Right ventricle myocardium inferior (tissue), 1 donor: ENCODE measurements around the gene PRDM12. TPM values are rescaled to one million over a fixed set of nuclear protein-coding genes. Genes with fewer than 3 reads are reported as not detected.

Experiments used
- ATAC-seq: fragments of 200-7000 bp; cut with Tn5 transposase; one replicate; pipeline ENCODE4 v1.9.1; 2020; ENCODE audit warnings: mild to moderate bottlenecking, moderate library complexity
- DNase-seq: peaks from one replicate; pipeline ENCODE4 v3.0.0; 2021; ENCODE audit errors: missing footprints
- intact Hi-C: fragments of 100-400 bp; cut with DNase I; formaldehyde crosslinking; loops from one replicate; pipeline ENCODE4 v1.11.0; 2022
- total RNA-seq: library from RNA; stranded (reverse); fragmentation: NEBNext Ultra II Directional; extraction: Animal tissue kit (Norgen Biotek cat#: 25700); gene quantifications from one replicate; pipeline ENCODE4 v1.2.1, GENCODE V29; 2021
- donor health status: DM: no; HTN: yes; CAD: no; lungs with severe emphysema.

PRDM12 gene
- total RNA-seq, 1 donor from 2014 or later: not detected

GRCh38 chr9:130661451-130662098 is 2.8 kb upstream of the PRDM12 start:
- intact Hi-C loops: no loop called here
- peak; percentile 59 for DNase-seq
- ATAC-seq: no peak

- DNase-seq (peak; percentile 44), ATAC-seq (no peak)
- intact Hi-C loops: no loop called here
Observed at GRCh38 chr9:130662099-130662969, 2.1 kb upstream of the PRDM12 start.

DNA sequence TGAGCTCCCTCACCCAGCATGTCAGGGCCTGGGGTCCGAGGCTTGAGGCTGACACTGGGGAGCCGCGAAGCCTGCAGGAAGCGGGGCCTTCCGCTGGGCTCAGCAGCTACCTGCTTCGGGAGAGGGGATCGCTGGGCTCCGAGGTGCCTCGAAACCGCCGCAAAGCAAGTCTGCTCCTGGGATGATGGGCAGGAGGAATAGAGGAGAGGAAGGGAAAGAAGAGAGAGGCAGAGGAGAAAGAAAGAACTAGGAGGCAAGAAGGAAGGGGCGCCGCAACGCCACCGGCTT is 1.5 kb upstream of the PRDM12 start:
- no peak for DNase-seq
- ATAC-seq: no peak
- intact Hi-C loops: no loop called here

- intact Hi-C loops: no loop called here
- peak; percentile 30 for ATAC-seq
- peak; percentile 43 for DNase-seq
Observed at GRCh38 chr9:130663258-130663976, 977 bp upstream of the PRDM12 start.

DNA sequence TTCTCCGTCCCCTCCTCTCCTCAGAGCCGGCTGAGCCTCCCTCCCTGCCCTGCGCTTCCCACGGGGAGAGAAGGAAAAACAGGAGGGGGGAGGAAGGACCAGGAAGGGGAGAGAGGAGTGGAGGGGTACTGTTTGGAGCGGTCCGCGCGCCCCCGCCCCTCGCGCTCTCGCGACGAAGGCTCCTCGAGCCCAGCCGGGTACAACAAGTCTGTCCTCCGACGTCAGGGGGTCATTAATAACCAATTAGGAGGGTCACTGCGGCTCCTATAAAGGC is 480 bp upstream of the PRDM12 start:
- intact Hi-C loops: no loop called here

GRCh38 chr9:130665029-130665430 is 636 bp downstream of the PRDM12 start:
- peak; percentile 20 for DNase-seq
- ATAC-seq: no peak
- intact Hi-C loops: no loop called here

More for the DNA sequence above, 480 bp upstream of the PRDM12 start:
- ATAC-seq: no peak
- DNase-seq: peak; percentile 45

DNA sequence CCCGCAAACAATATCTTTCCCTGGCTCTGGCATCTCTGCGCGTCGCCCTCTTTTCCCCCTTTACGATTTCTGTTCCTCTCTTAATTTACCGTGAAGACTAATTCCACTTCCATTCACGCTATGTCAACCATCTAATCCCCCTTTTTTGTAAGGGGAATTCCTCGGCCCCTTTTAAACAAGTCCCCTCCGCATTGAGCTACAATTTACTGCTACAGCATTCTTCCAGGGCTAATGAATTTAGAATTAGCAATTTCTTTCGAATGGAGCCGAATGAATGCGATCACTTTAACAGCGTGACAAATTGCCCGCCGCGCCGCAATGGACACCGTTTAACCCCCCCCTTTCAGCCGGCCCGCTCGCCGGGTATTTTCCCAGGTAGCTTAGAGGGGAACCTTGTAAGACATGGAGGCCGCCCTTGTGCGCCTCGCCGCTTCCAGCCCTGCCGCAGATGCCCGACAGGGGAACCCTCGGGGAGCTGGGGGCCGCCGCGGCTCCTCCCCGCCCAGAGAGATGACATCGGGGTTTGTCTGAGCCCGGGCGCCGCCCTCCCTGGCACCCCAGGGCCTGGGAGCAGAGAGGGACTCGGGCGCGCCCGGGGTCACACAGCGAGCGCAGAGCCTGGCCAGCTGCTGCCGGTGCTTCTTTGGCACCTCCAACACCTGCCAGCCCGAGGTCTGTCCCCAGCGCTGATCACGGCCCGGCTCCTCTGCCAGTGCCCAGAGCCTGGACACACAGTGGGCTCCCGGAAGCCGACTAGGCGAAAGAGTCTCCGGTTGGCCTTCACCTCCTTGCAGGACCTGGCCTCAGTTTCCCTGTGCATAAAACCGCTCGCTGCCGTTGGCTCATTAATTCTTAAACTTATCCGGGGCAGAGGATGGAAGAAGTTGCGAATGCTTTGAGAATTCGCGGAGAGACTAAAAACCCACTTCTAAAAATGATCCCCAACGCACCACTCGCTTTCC is 1.3 kb downstream of the PRDM12 start:
- intact Hi-C loops: no loop called here
- DNase-seq (peak; percentile 11), ATAC-seq (no peak)

DNA sequence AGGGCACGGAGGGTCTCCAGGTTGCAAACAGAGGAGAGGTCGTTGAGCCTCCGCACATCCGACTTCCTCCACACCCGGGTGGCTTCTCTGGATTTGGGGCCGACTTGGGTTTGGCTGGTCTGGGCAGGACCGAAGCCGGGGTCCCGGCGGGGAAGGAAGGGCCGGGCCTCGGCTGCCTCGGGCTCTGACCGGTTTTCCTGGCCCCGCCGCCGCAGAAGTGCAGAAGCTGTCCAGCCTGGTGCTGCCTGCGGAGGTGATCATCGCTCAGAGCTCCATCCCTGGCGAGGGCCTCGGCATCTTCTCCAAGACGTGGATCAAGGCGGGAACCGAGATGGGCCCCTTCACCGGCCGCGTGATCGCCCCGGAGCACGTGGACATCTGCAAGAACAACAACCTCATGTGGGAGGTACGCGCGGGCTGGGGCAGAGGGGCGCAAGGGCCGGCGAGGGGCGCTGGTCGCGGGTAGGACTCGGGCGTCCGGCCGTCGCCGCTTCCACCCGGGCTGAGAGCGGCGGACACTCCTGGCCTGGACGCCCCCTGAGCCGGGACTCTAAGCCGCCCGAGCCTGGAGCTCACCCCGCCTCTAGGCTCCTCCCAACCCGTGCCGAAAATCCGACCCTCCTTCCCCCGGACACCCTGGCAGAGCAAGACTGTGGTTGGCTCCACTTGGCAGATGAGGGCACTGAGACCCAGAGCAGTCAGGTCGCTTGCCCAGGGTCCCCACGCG is 2.2 kb downstream of the PRDM12 start:
- DNase-seq (peak; percentile 39), ATAC-seq (no peak)
- intact Hi-C loops: no loop called here

GRCh38 chr9:130667120-130667435 is 2.7 kb downstream of the PRDM12 start:
- intact Hi-C loops: no loop called here
- peak; percentile 50 for DNase-seq
- no peak for ATAC-seq

DNA sequence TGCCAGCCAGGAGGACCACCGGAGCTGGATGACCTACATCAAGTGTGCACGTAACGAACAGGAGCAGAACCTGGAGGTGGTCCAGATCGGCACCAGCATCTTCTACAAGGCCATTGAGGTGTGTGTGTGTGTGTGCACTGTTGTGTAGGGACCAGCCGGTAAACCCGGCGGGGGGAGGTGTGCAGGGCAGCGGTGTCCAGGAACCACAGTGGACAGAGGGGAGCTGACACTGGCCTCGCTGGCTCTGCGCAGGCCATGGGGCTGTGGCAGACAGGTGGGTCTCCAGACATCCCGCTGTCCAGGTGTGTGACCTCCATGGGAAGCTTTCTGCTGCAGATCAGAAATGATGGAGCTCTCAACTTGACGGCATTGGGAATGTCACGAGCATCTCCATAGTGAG is 3.8 kb downstream of the PRDM12 start:
- ATAC-seq (no peak), DNase-seq (peak; percentile 39)
- intact Hi-C loops: no loop called here

- intact Hi-C loops: no loop called here
- DNase-seq (peak; percentile 25), ATAC-seq (no peak)
Observed at GRCh38 chr9:130668659-130669058, 4.3 kb downstream of the PRDM12 start.

- DNase-seq (peak; percentile 15), ATAC-seq (no peak)
- intact Hi-C loops: no loop called here
Observed at GRCh38 chr9:130669965-130670364, 5.6 kb downstream of the PRDM12 start.

GRCh38 chr9:130670644-130671043 is 6.2 kb downstream of the PRDM12 start:
- DNase-seq (no peak), ATAC-seq (no peak)
- intact Hi-C loops: no loop called here

DNA sequence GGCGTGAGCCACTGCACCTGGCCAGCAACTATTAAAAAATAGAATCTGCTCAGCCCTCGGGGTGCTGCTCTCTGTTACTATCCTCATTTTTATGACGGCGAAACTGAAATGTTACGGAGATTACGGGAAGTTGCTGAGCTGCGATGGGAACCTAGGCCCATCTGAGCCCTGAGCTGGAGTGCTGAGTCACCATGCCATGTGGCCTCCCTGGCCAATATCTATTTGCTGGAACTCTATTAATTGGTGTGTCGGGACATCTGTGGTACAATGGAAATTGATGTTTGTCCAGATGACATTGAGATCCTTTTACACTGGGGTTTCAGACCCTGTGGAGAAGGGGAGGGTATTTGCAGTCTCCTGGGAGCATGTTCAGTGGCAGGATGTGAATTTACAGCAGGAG is 8.1 kb downstream of the PRDM12 start:
- intact Hi-C loops: no loop called here
- ATAC-seq: no peak

DNA sequence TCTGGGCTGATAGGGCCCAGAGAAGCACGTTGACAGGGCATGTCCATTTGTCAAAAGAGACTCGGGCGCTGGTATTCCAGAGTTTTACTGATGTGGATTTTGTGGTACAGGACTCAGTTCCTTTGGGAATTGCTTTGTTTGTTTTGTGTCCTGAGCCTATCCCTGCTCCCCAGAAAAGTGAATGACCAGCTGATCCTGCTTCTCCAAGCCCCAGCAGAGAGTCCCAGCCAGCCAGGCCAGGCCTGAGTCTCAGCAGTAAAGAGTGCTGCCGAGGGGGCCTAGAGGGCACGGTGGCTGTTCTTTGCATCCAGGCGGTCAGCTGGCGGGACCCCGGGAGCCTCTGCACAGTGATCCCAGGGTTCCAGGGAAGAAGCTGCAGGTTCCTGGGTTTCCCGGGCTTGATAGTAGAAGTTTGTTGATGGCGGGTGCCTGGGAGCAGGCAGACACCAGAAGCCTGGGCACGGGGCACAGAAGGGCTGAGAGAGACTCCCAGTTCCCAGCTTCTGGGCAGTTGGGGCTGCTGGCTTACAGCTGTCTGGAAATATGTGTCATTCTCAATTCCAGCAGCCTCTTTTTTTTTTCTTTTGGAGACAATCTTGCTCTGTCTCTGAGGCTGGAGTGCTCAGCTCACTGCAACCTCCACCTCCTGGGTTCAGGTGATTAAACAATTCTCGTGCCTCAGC is 8.7 kb downstream of the PRDM12 start:
- DNase-seq (peak; percentile 35), ATAC-seq (no peak)
- intact Hi-C loops: no loop called here

More for the DNA sequence above, 8.1 kb downstream of the PRDM12 start:
- DNase-seq: peak; percentile 9

DNA sequence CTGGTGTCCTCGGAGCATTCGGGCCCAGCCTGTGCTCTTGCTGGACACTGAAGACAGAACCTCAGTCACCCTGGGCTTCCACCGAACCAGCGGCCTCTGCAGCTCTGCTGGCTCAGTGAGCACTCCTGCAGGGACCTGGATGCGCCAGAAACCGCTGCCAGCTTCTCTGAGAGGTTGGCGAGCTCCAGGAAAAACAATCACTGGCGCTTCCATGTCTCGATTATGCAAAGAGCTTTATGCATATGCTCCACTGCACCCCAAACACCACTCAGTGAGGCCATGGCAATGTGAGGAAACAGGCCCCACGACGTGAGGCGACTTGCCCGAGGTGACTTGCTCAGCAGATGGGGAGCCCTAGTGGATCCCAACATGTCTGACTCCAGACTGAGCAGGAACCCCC is 11.0 kb downstream of the PRDM12 start:
- intact Hi-C loops: no loop called here
- DNase-seq (peak; percentile 61), ATAC-seq (no peak)

GRCh38 chr9:130677252-130677651 is 12.9 kb downstream of the PRDM12 start:
- DNase-seq: no peak
- no peak for ATAC-seq
- intact Hi-C loops: no loop called here
